Measurements from ENCODE around the gene CNOT6L.
A peak's percentile ranks its signal among the peaks of the same experiment; 100 is the strongest.
"Not testable (repeated sequence)": the region's sequence is repeated elsewhere in the genome, so short reads cannot be mapped to it uniquely, and the experiment has no call there.

Gene CNOT6L

GRCh38 chr4:77718500-77718899, 100.7 kb downstream of the CNOT6L start:
- not testable (repeated sequence) for DNase-seq, ATAC-seq, H3K27me3 Mint-ChIP-seq, H3K9me3 Mint-ChIP-seq, H3K4me3 Mint-ChIP-seq
- Mint-ChIP-seq H3K27ac (peak overlapping the region; percentile 54 to 94), H3K4me1 (peaks cover 51% of the 10 kb centered on the region)

GRCh38 chr4:77715414-77716290, 103.5 kb downstream of the CNOT6L start:
- peak; percentile 87 for ATAC-seq
- peaks cover 60% of the 10 kb centered on the region for H3K4me1 Mint-ChIP-seq
- no peaks in the 10 kb centered on the region for H3K27me3 Mint-ChIP-seq
- peak overlapping the region; percentile 46 to 61 for H3K4me3 Mint-ChIP-seq
- DNase-seq: no peak
- peak overlapping the region; percentile 30 to 94 for H3K27ac Mint-ChIP-seq
- peaks cover 0 to 4% of the 10 kb centered on the region in 2 donors for H3K9me3 Mint-ChIP-seq

- Mint-ChIP-seq H3K4me3 (no peak overlapping the region), H3K27me3 (no peaks in the 10 kb centered on the region), H3K4me1 (peaks cover 59% of the 10 kb centered on the region), H3K27ac (peak overlapping the region in 1 of 2 donors; percentile 59), H3K9me3 (peaks cover 0 to 4% of the 10 kb centered on the region in 2 donors)
- no peak for ATAC-seq
- DNase-seq: no peak
Measured at GRCh38 chr4:77714514-77714913, 104.7 kb downstream of the CNOT6L start.

- Mint-ChIP-seq H3K4me3 (no peak overlapping the region), H3K27ac (no peak overlapping the region), H3K4me1 (peaks cover 54% of the 10 kb centered on the region), H3K9me3 (peaks cover 0 to 4% of the 10 kb centered on the region in 2 donors), H3K27me3 (no peaks in the 10 kb centered on the region)
- ATAC-seq (no peak), DNase-seq (no peak)
Measured at GRCh38 chr4:77713884-77714283, 105.3 kb downstream of the CNOT6L start.

GRCh38 chr4:77712675-77713074, 106.5 kb downstream of the CNOT6L start:
- peak overlapping the region in 1 of 2 donors; percentile 66 for H3K27ac Mint-ChIP-seq
- DNase-seq (no peak), ATAC-seq (no peak)
- H3K9me3 Mint-ChIP-seq: peaks cover 0 to 4% of the 10 kb centered on the region in 2 donors
- H3K4me1 Mint-ChIP-seq: peaks cover 47% of the 10 kb centered on the region
- H3K27me3 Mint-ChIP-seq: no peaks in the 10 kb centered on the region
- H3K4me3 Mint-ChIP-seq: no peak overlapping the region

- Mint-ChIP-seq H3K9me3 (peaks cover 0 to 4% of the 10 kb centered on the region in 2 donors), H3K4me3 (no peak overlapping the region), H3K27me3 (no peaks in the 10 kb centered on the region), H3K4me1 (peaks cover 37% of the 10 kb centered on the region), H3K27ac (peak overlapping the region in 1 of 2 donors; percentile 50)
- ATAC-seq: no peak
- no peak for DNase-seq
Measured at GRCh38 chr4:77711469-77711868, 107.7 kb downstream of the CNOT6L start.

- DNase-seq (no peak), ATAC-seq (no peak)
- Mint-ChIP-seq H3K9me3 (peaks cover 0 to 4% of the 10 kb centered on the region in 2 donors), H3K27ac (no peak overlapping the region), H3K4me1 (peaks cover 35% of the 10 kb centered on the region), H3K27me3 (no peaks in the 10 kb centered on the region), H3K4me3 (no peak overlapping the region)
Measured at GRCh38 chr4:77710684-77711083, 108.5 kb downstream of the CNOT6L start.

- DNase-seq: no peak
- Mint-ChIP-seq H3K4me3 (no peak overlapping the region), H3K27me3 (no peaks in the 10 kb centered on the region), H3K9me3 (peaks cover 0 to 4% of the 10 kb centered on the region in 2 donors), H3K27ac (peak overlapping the region in 1 of 2 donors; percentile 72), H3K4me1 (peaks cover 30% of the 10 kb centered on the region)
- peak; percentile 26 for ATAC-seq
Measured at GRCh38 chr4:77710059-77710458, 109.1 kb downstream of the CNOT6L start.

GRCh38 chr4:77706717-77707116, 112.5 kb downstream of the CNOT6L start:
- Mint-ChIP-seq H3K4me3 (no peak overlapping the region), H3K4me1 (peaks cover 18% of the 10 kb centered on the region), H3K27me3 (peaks cover 6% of the 10 kb centered on the region), H3K9me3 (no peaks in the 10 kb centered on the region), H3K27ac (peak overlapping the region in 1 of 2 donors; percentile 5)
- DNase-seq (no peak), ATAC-seq (peak; percentile 31)

GRCh38 chr4:77703666-77704065, 115.5 kb downstream of the CNOT6L start:
- Mint-ChIP-seq H3K27me3 (peaks cover 9% of the 10 kb centered on the region), H3K27ac (no peak overlapping the region), H3K9me3 (no peaks in the 10 kb centered on the region), H3K4me3 (no peak overlapping the region), H3K4me1 (peaks cover 12% of the 10 kb centered on the region)
- no peak for DNase-seq
- no peak for ATAC-seq

GRCh38 chr4:77701121-77701520, 118.0 kb downstream of the CNOT6L start:
- H3K27ac Mint-ChIP-seq: no peak overlapping the region
- H3K4me1 Mint-ChIP-seq: peaks cover 8% of the 10 kb centered on the region
- DNase-seq: no peak
- no peak for ATAC-seq
- H3K27me3 Mint-ChIP-seq: peaks cover 9% of the 10 kb centered on the region
- no peaks in the 10 kb centered on the region for H3K9me3 Mint-ChIP-seq
- no peak overlapping the region for H3K4me3 Mint-ChIP-seq

GRCh38 chr4:77699731-77700210, 119.4 kb downstream of the CNOT6L start:
- ATAC-seq (no peak), DNase-seq (no peak)
- Mint-ChIP-seq H3K27me3 (peaks cover 9% of the 10 kb centered on the region), H3K9me3 (no peaks in the 10 kb centered on the region), H3K4me1 (peaks cover 6% of the 10 kb centered on the region), H3K4me3 (no peak overlapping the region), H3K27ac (no peak overlapping the region)

GRCh38 chr4:77697860-77698590, 121.1 kb downstream of the CNOT6L start:
- H3K9me3 Mint-ChIP-seq: no peaks in the 10 kb centered on the region
- H3K4me1 Mint-ChIP-seq: peaks cover 6% of the 10 kb centered on the region
- no peak overlapping the region for H3K4me3 Mint-ChIP-seq
- peaks cover 9% of the 10 kb centered on the region for H3K27me3 Mint-ChIP-seq
- ATAC-seq (no peak), DNase-seq (no peak)
- no peak overlapping the region for H3K27ac Mint-ChIP-seq

- no peaks in the 10 kb centered on the region for H3K27me3 Mint-ChIP-seq
- H3K4me3 Mint-ChIP-seq: no peak overlapping the region
- ATAC-seq (no peak), DNase-seq (no peak)
- no peak overlapping the region for H3K27ac Mint-ChIP-seq
- H3K9me3 Mint-ChIP-seq: no peaks in the 10 kb centered on the region
- no peaks in the 10 kb centered on the region for H3K4me1 Mint-ChIP-seq
Measured at GRCh38 chr4:77695774-77696173, 123.4 kb downstream of the CNOT6L start.

GRCh38 chr4:77692847-77693432, 126.2 kb downstream of the CNOT6L start:
- ATAC-seq: no peak

More at GRCh38 chr4:77692847-77693432, 126.2 kb downstream of the CNOT6L start:
- Mint-ChIP-seq H3K27me3 (no peaks in the 10 kb centered on the region), H3K4me1 (no peaks in the 10 kb centered on the region), H3K9me3 (no peaks in the 10 kb centered on the region), H3K27ac (no peak overlapping the region), H3K4me3 (no peak overlapping the region)
- DNase-seq: no peak

Data from stimulated activated naive CD8-positive, alpha-beta T cell treated with anti-CD3 and anti-CD28 coated beads, Interleukin-15, amount 100 ng/mL, for 72 hours (primary cell).